Stimulated activated CD4-positive, alpha-beta T cell treated with anti-CD3 and anti-CD28 coated beads, Interleukin-2, amount 100 ng/mL, for 24 hours (primary cell): ENCODE measurements around the gene H3-3A.
"Not testable (repeated sequence)": the region's sequence is repeated elsewhere in the genome, so short reads cannot be mapped to it uniquely, and the experiment has no call there.

Source experiments
- DNase-seq, 2 donors: peaks; one replicate each; pipeline ENCODE4 v3.0.0-alpha.2; 2020

H3-3A gene

GRCh38 chr1:226086776-226087175 is 24.3 kb downstream of the H3-3A start:
- no peak for DNase-seq

GRCh38 chr1:226091461-226091860 is 28.9 kb downstream of the H3-3A start:
- DNase-seq = no peak

- not testable (repeated sequence) for DNase-seq
Observed at GRCh38 chr1:226092048-226092820, 29.7 kb downstream of the H3-3A start.

GRCh38 chr1:226092965-226093364 is 30.4 kb downstream of the H3-3A start:
- DNase-seq = no peak

GRCh38 chr1:226093621-226094020 is 31.1 kb downstream of the H3-3A start:
- no peak for DNase-seq

- no peak for DNase-seq
Observed at GRCh38 chr1:226094451-226094850, 31.9 kb downstream of the H3-3A start.

GRCh38 chr1:226095286-226095685 is 32.8 kb downstream of the H3-3A start:
- DNase-seq = no peak

- no peak for DNase-seq
Observed at GRCh38 chr1:226097866-226098625, 35.5 kb downstream of the H3-3A start.

GRCh38 chr1:226098870-226099835 is 36.6 kb downstream of the H3-3A start:
- no peak for DNase-seq

GRCh38 chr1:226100436-226101391 is 38.2 kb downstream of the H3-3A start:
- peak; percentile 51 to 63 for DNase-seq

GRCh38 chr1:226104671-226105121 is 42.2 kb downstream of the H3-3A start:
- DNase-seq = no peak

- DNase-seq = no peak
Observed at GRCh38 chr1:226107471-226108460, 45.2 kb downstream of the H3-3A start.

- DNase-seq = no peak
Observed at GRCh38 chr1:226108935-226109828, 46.7 kb downstream of the H3-3A start.

GRCh38 chr1:226109829-226110248 is 47.3 kb downstream of the H3-3A start:
- DNase-seq = peak; percentile 80 to 87

GRCh38 chr1:226110249-226111097 is 48.0 kb downstream of the H3-3A start:
- peak; percentile 60 to 75 for DNase-seq

GRCh38 chr1:226111098-226111882 is 48.8 kb downstream of the H3-3A start:
- DNase-seq = no peak

- no peak for DNase-seq
Observed at GRCh38 chr1:226111883-226112261, 49.4 kb downstream of the H3-3A start.
